ENCODE data around the gene GDAP2. TPM values are rescaled to one million over a fixed set of nuclear protein-coding genes. Genes with fewer than 3 reads are reported as not detected.
A peak's percentile ranks its signal among the peaks of the same experiment; 100 is the strongest.

Gene GDAP2
- total RNA-seq, 1 donor from 2014 or later = 28.4 TPM

DNA sequence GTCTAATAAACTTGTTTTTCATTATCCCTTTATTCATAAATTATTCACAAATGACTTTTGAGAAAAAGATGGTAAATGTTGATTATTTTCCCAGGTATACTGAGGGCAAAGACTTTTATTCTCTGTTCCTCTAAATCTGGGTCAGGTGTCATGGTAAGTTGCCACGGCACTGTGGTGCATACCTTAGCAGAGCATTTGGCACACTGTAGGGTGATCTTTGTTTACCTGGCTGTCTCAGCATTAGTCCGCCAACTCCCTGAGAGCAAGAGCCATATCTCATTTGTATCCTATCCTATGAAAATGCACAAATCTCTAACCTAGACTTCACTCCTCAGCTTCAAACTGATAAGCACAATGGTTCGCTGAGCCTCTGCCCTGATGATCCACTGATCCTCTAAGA, 24.9 kb downstream of the GDAP2 start:
- H3K4me3 Mint-ChIP-seq (ENCODE audit: low read depth) = no peak overlapping the region
- peaks cover 12% of the 10 kb centered on the region for H3K4me1 Mint-ChIP-seq (ENCODE audit: low read depth)
- no peak for DNase-seq (ENCODE audit: low spot score, unreplicated experiment)
- peaks cover 7% of the 10 kb centered on the region for H3K9me3 Mint-ChIP-seq (ENCODE audit: low read depth)
- H3K27ac Mint-ChIP-seq = no peak overlapping the region
- no peaks in the 10 kb centered on the region for H3K27me3 Mint-ChIP-seq
- peaks cover 38% of the 10 kb centered on the region for H3K36me3 Mint-ChIP-seq (ENCODE audit: insufficient read depth)
- TF ChIP-seq, protein P1, sequence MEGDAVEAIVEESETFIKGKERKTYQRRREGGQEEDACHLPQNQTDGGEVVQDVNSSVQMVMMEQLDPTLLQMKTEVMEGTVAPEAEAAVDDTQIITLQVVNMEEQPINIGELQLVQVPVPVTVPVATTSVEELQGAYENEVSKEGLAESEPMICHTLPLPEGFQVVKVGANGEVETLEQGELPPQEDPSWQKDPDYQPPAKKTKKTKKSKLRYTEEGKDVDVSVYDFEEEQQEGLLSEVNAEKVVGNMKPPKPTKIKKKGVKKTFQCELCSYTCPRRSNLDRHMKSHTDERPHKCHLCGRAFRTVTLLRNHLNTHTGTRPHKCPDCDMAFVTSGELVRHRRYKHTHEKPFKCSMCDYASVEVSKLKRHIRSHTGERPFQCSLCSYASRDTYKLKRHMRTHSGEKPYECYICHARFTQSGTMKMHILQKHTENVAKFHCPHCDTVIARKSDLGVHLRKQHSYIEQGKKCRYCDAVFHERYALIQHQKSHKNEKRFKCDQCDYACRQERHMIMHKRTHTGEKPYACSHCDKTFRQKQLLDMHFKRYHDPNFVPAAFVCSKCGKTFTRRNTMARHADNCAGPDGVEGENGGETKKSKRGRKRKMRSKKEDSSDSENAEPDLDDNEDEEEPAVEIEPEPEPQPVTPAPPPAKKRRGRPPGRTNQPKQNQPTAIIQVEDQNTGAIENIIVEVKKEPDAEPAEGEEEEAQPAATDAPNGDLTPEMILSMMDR (IDR thresholded peaks at IDR 0.05; ENCODE audit: unreplicated experiment) = no peak

DNA sequence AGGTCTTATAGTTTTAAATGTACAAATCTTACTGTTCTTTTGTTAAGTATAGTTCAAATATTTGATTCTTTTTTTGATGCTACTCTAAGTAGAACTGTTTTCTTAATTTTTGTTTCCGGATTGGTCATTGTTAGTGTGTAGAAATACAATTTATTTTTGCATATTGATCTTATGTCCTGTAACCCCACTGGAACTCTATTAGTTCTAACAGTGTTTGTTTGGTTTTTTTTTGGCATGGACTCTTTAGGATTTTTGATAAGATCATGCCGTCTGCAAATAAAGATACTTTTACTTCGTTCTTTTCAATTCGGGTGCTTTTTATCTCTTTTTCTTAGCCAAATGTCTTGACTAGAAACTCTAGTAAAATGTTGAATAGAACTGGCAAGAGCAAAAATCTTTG, 26.5 kb downstream of the GDAP2 start:
- no peaks in the 10 kb centered on the region for H3K27me3 Mint-ChIP-seq
- no peak overlapping the region for H3K4me3 Mint-ChIP-seq (ENCODE audit: low read depth)
- H3K9me3 Mint-ChIP-seq (ENCODE audit: low read depth) = peaks cover 7% of the 10 kb centered on the region
- TF ChIP-seq, protein P1 (IDR thresholded peaks at IDR 0.05; ENCODE audit: unreplicated experiment) = no peak
- no peak overlapping the region for H3K27ac Mint-ChIP-seq
- peaks cover 12% of the 10 kb centered on the region for H3K4me1 Mint-ChIP-seq (ENCODE audit: low read depth)
- DNase-seq (ENCODE audit: low spot score, unreplicated experiment) = no peak
- peaks cover 41% of the 10 kb centered on the region for H3K36me3 Mint-ChIP-seq (ENCODE audit: insufficient read depth)

GRCh38 chr1:117899801-117900200, 29.6 kb downstream of the GDAP2 start:
- Mint-ChIP-seq H3K36me3 (ENCODE audit: insufficient read depth) (peaks cover 32% of the 10 kb centered on the region), H3K4me1 (ENCODE audit: low read depth) (peaks cover 12% of the 10 kb centered on the region), H3K27me3 (no peaks in the 10 kb centered on the region), H3K27ac (no peak overlapping the region), H3K4me3 (ENCODE audit: low read depth) (no peak overlapping the region), H3K9me3 (ENCODE audit: low read depth) (peaks cover 7% of the 10 kb centered on the region)
- TF ChIP-seq, protein P1 (IDR thresholded peaks at IDR 0.05; ENCODE audit: unreplicated experiment) = no peak
- no peak for DNase-seq (ENCODE audit: low spot score, unreplicated experiment)

DNA sequence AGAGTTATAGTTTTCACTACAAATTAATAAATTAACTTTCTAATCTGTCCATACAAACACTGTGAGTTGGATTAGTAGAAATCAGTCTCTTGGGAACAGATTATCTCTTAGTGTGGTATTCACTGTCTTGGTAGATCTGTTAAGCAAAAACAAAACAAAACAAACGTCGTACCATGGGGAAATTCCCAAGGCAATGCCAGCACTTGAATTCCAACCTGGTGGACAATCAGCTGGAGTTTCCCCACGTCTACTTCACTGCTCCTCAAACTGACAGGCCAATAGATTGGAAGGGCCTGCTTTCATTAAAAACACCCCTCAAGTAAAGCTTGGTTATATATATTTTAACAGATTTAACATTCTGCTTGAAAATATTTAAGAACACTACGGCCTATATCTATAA, 31.9 kb downstream of the GDAP2 start:
- DNase-seq (ENCODE audit: low spot score, unreplicated experiment) = no peak
- Mint-ChIP-seq H3K9me3 (ENCODE audit: low read depth) (peaks cover 7% of the 10 kb centered on the region), H3K36me3 (ENCODE audit: insufficient read depth) (peaks cover 18% of the 10 kb centered on the region), H3K27me3 (no peaks in the 10 kb centered on the region), H3K4me1 (ENCODE audit: low read depth) (peaks cover 1% of the 10 kb centered on the region), H3K4me3 (ENCODE audit: low read depth) (no peak overlapping the region), H3K27ac (no peak overlapping the region)
- TF ChIP-seq, protein P1 (IDR thresholded peaks at IDR 0.05; ENCODE audit: unreplicated experiment) = no peak

- H3K4me3 Mint-ChIP-seq (ENCODE audit: low read depth) = no peak overlapping the region
- H3K27me3 Mint-ChIP-seq = no peaks in the 10 kb centered on the region
- H3K36me3 Mint-ChIP-seq (ENCODE audit: insufficient read depth) = peaks cover 5% of the 10 kb centered on the region
- H3K9me3 Mint-ChIP-seq (ENCODE audit: low read depth) = no peaks in the 10 kb centered on the region
- peak; percentile 40 for DNase-seq (ENCODE audit: low spot score, unreplicated experiment)
- no peaks in the 10 kb centered on the region for H3K4me1 Mint-ChIP-seq (ENCODE audit: low read depth)
- TF ChIP-seq, protein P1 (IDR thresholded peaks at IDR 0.05; ENCODE audit: unreplicated experiment) = peak; percentile 81
- H3K27ac Mint-ChIP-seq = no peak overlapping the region
These were observed 33.8 kb downstream of the GDAP2 start for GRCh38 chr1:117895482-117896114.
